HepG2 (cell line): ENCODE results near the gene TANGO2. TPM values are rescaled to one million over a fixed set of nuclear protein-coding genes. Genes with fewer than 3 reads are reported as not detected.

ENCODE experiments used
- ADNP ChIP-seq: sonication (generic); formaldehyde crosslinking; IDR thresholded peaks from 2 replicates; pipeline ENCODE4 v1.4.0; 2020; ENCODE audit warnings: missing genetic modification reagents
- FOXC1 ChIP-seq: sonication (generic); formaldehyde crosslinking; IDR thresholded peaks from 2 replicates; pipeline ENCODE4 v1.8.0; 2022; ENCODE audit warnings: mild to moderate bottlenecking, missing genetic modification reagents, borderline replicate concordance
- HDAC1 ChIP-seq: sonication (generic); formaldehyde crosslinking; IDR thresholded peaks from 2 replicates; pipeline ENCODE4 v1.5.1; 2020; ENCODE audit warnings: mild to moderate bottlenecking, missing genetic modification reagents
- HNF4A ChIP-seq: sonication (generic); formaldehyde crosslinking; IDR thresholded peaks from 2 replicates; pipeline ENCODE4 v1.4.0; 2020; ENCODE audit warnings: missing genetic modification reagents
- HOXA9 ChIP-seq: sonication (generic); formaldehyde crosslinking; IDR thresholded peaks from 2 replicates; pipeline ENCODE4 v1.8.1; 2022; ENCODE audit warnings: missing genetic modification reagents, mild to moderate bottlenecking, moderate library complexity, borderline replicate concordance
- JUNB ChIP-seq: sonication (generic); formaldehyde crosslinking; IDR thresholded peaks from 2 replicates; pipeline ENCODE4 v1.8.0; 2022; ENCODE audit warnings: missing genetic modification reagents, mild to moderate bottlenecking, borderline replicate concordance
- KAT8 ChIP-seq: IDR thresholded peaks from 2 replicates; pipeline ENCODE4 v1.6.1; 2016; ENCODE audit warnings: missing genetic modification reagents, missing compliant biosample characterization
- NAIF1 ChIP-seq: sonication (generic); formaldehyde crosslinking; IDR thresholded peaks from 2 replicates; pipeline ENCODE4 v1.5.0; 2020; ENCODE audit warnings: mild to moderate bottlenecking, missing genetic modification reagents, borderline replicate concordance
- ONECUT2 ChIP-seq: sonication (generic); formaldehyde crosslinking; IDR thresholded peaks from 2 replicates; pipeline ENCODE4 v1.4.0; 2020; ENCODE audit warnings: missing genetic modification reagents
- PRDM4 ChIP-seq: sonication (generic); formaldehyde crosslinking; IDR thresholded peaks from 2 replicates; pipeline ENCODE4 v1.9.0; 2021; ENCODE audit warnings: missing genetic modification reagents, borderline replicate concordance
- RELA ChIP-seq: sonication (generic); formaldehyde crosslinking; IDR thresholded peaks from 2 replicates; pipeline ENCODE4 v1.4.0; 2020; ENCODE audit warnings: missing genetic modification reagents
- SIX1 ChIP-seq: sonication (generic); formaldehyde crosslinking; IDR thresholded peaks from 2 replicates; pipeline ENCODE4 v1.4.0; 2020; ENCODE audit warnings: missing genetic modification reagents, borderline replicate concordance
- TARDBP ChIP-seq: sonication (generic); formaldehyde crosslinking; IDR thresholded peaks from 2 replicates; pipeline ENCODE4 v1.8.0; 2022; ENCODE audit warnings: mild to moderate bottlenecking, missing genetic modification reagents
- TCF7 ChIP-seq: sonication (generic); IDR thresholded peaks from 2 replicates; pipeline ENCODE4 v1.6.1; 2016; ENCODE audit warnings: antibody characterized with exemption, low read depth
- TRIM24 ChIP-seq: sonication (generic); formaldehyde crosslinking; IDR thresholded peaks from 2 replicates; pipeline ENCODE4 v1.8.0; 2022; ENCODE audit warnings: mild to moderate bottlenecking, missing genetic modification reagents
- YEATS2 ChIP-seq: sonication (generic); formaldehyde crosslinking; IDR thresholded peaks from 2 replicates; pipeline ENCODE4 v1.4.0; 2020; ENCODE audit warnings: missing genetic modification reagents, borderline replicate concordance
- ZBTB26 ChIP-seq: IDR thresholded peaks from 2 replicates; pipeline ENCODE4 v1.6.1; 2016; ENCODE audit warnings: missing compliant biosample characterization, missing genetic modification reagents, borderline replicate concordance
- ZFAT ChIP-seq: sonication (generic); formaldehyde crosslinking; conservative IDR thresholded peaks from 2 replicates; pipeline ENCODE4 v1.8.1; 2023; ENCODE audit warnings: missing genetic modification reagents, inconsistent platforms
- ZFX ChIP-seq: sonication (generic); formaldehyde crosslinking; IDR thresholded peaks from 2 replicates; pipeline ENCODE4 v1.4.0; 2020; ENCODE audit warnings: mild to moderate bottlenecking, low read depth, missing genetic modification reagents, moderate library complexity
- ZNF17 ChIP-seq: sonication (generic); formaldehyde crosslinking; IDR thresholded peaks from 2 replicates; pipeline ENCODE4 v1.5.0; 2020; ENCODE audit warnings: mild to moderate bottlenecking, missing genetic modification reagents
- ZNF230 ChIP-seq: sonication (generic); formaldehyde crosslinking; IDR thresholded peaks from 2 replicates; pipeline ENCODE4 v1.4.0; 2020; ENCODE audit warnings: mild to moderate bottlenecking, missing genetic modification reagents
- ZNF331 ChIP-seq: sonication (generic); formaldehyde crosslinking; IDR thresholded peaks from 2 replicates; pipeline ENCODE4 v1.4.0; 2020; ENCODE audit warnings: missing genetic modification reagents
- ZNF547 ChIP-seq: sonication (generic); formaldehyde crosslinking; IDR thresholded peaks from 2 replicates; pipeline ENCODE4 v1.5.1; 2020; ENCODE audit warnings: mild to moderate bottlenecking, missing genetic modification reagents
- ZNF549 ChIP-seq: sonication (generic); formaldehyde crosslinking; IDR thresholded peaks from 2 replicates; pipeline ENCODE4 v1.5.0; 2020; ENCODE audit warnings: missing genetic modification reagents
- ZNF572 ChIP-seq: sonication (generic); formaldehyde crosslinking; IDR thresholded peaks from 2 replicates; pipeline ENCODE4 v1.5.1; 2020; ENCODE audit warnings: mild to moderate bottlenecking, missing genetic modification reagents
- ZNF672 ChIP-seq: sonication (generic); formaldehyde crosslinking; IDR thresholded peaks from 2 replicates; pipeline ENCODE4 v1.8.1; 2022; ENCODE audit warnings: missing genetic modification reagents
- ZNF724P ChIP-seq: sonication (generic); formaldehyde crosslinking; IDR thresholded peaks from 2 replicates; pipeline ENCODE4 v1.8.0; 2022; ENCODE audit warnings: missing genetic modification reagents, borderline replicate concordance
- ZNF784 ChIP-seq: sonication (generic); formaldehyde crosslinking; IDR thresholded peaks from 2 replicates; pipeline ENCODE4 v1.5.1; 2020; ENCODE audit warnings: missing genetic modification reagents, mild to moderate bottlenecking, borderline replicate concordance
- polyA plus RNA-seq, 8 experiments: library from polyadenylated mRNA; depleted of rRNA in 3 of 8; stranded (reverse) in 7 of 8; unstranded in 1 of 8; fragments of >200 nt; fragmentation: Illumina TruSeq in 4 of 8; extraction: Trizol in 4 of 8; gene quantifications; 2 replicates each; pipeline versions ENCODE4 v1.2.1 to v1.2.3, GENCODE V29; 2011 to 2016; ENCODE audit warnings: low read depth in 4 of 8, missing spikeins in 1 of 8, mixed read lengths in 1 of 8; ENCODE audit not compliant: insufficient read depth in 1 of 8
- total RNA-seq, 5 experiments: library from RNA; depleted of rRNA; stranded (reverse); fragments of >200 nt; fragmentation: Illumina TruSeq; extraction: Trizol; gene quantifications; 2 replicates each; pipeline ENCODE4 v1.2.3, GENCODE V29; 2016; ENCODE audit warnings: low read depth in 1 of 5

TANGO2 gene
- total and polyA plus RNA-seq, 2 of the 13 experiments (the other 11 are each of a cell fraction or from before 2014, with no cell fraction given): 12.9 to 14.8 TPM

- TF ChIP-seq ZNF672 (CRISPR knock-in tag): no peak
- no peak for TF ChIP-seq ZNF17 (CRISPR knock-in tag)
- peak; percentile 73; the same call in 1 of the 2 replicates for TF ChIP-seq TARDBP (CRISPR knock-in tag)
- no peak for TF ChIP-seq ZFAT (CRISPR knock-in tag)
- no peak for TF ChIP-seq ZNF784 (CRISPR knock-in tag)
- TF ChIP-seq ZNF549: no peak
- no peak; the same call in 1 of the 2 replicates for TF ChIP-seq HOXA9 (CRISPR knock-in tag)
- no peak; the same call in 1 of the 2 replicates for TF ChIP-seq ZNF547 (CRISPR knock-in tag)
- no peak for TF ChIP-seq TCF7
- peak; percentile 95 for TF ChIP-seq KAT8 (CRISPR knock-in tag)
- no peak for TF ChIP-seq ADNP (CRISPR knock-in tag)
- TF ChIP-seq TRIM24 (CRISPR knock-in tag): no peak
- TF ChIP-seq ZBTB26: 0 out of 2 replicates have a peak, but pooled peaks have one; percentile 48
- TF ChIP-seq ZNF724P (CRISPR knock-in tag): peak; percentile 89
- no peak for TF ChIP-seq PRDM4
- peak; percentile 90 for TF ChIP-seq ZFX
- TF ChIP-seq YEATS2 (CRISPR knock-in tag): peak; percentile 99
- TF ChIP-seq RELA (CRISPR knock-in tag): no peak; the same call in 1 of the 2 replicates
- no peak for TF ChIP-seq ONECUT2 (CRISPR knock-in tag)
- no peak for TF ChIP-seq NAIF1
- TF ChIP-seq ZNF331: peak; percentile 75
- TF ChIP-seq FOXC1 (CRISPR knock-in tag): no peak
- TF ChIP-seq SIX1 (CRISPR knock-in tag): no peak; the same call in 1 of the 2 replicates
- TF ChIP-seq HNF4A (CRISPR knock-in tag): no peak
- TF ChIP-seq HDAC1: peak; percentile 62; the same call in 1 of the 2 replicates
- no peak for TF ChIP-seq JUNB (CRISPR knock-in tag)
- peak; percentile 92; the same call in 1 of the 2 replicates for TF ChIP-seq ZNF230
- TF ChIP-seq ZNF572: no peak
Measured at GRCh38 chr22:20079745-20080444, 59.0 kb downstream of the TANGO2 start, which contains the start of gene DGCR8 (continued).
